GM21360 (cell line): ENCODE results near the gene ZNF512.
"Not testable (repeated sequence)": the region's sequence is repeated elsewhere in the genome, so short reads cannot be mapped to it uniquely, and the experiment has no call there.

Experiments
- ATAC-seq: cut with Tn5 transposase; IDR thresholded peaks from one replicate; pipeline ENCODE4 v1.9.1; 2021; ENCODE audit warnings: mild to moderate bottlenecking, moderate library complexity; ENCODE audit not compliant: unreplicated experiment

Gene ZNF512

DNA sequence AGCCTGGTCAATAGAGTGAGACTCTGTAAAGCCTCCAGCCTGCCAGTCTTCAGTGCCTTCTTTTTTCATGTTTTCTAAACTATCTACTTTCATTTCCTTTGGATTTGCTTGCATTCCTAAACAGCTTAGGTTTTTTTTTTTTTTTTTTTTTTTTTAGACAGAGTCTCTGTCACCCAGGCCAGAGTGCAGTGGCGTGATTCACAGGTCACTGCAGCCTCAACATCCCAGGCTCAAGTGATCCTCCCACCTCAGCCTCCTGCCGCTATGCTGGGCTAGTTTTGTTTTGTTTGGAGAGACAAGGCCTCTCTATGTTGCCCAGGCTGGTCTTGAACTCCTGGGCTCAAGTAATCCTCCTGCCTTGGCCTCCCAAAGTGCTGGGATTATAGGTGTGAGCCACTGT, 47.4 kb downstream of the ZNF512 start:
- ATAC-seq = not testable (repeated sequence)

DNA sequence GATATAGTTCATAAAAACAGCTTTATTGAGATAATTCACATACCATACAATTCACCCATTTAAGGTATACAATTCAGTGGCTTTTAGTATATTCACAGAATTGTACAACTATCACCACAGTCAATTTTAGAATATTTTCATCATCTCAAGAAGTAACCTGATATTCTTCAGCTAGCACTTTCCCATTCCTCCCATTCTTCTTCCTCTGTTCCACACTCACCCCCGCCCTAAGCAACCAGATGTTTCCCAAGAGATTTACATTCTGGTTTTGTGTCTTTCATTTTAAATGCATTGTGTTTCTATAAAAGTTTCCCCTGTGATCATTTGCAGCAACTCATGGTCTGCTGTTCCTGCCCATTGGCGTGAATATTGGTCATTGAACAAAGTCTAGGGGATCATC, 51.4 kb downstream of the ZNF512 start:
- ATAC-seq = no peak

DNA sequence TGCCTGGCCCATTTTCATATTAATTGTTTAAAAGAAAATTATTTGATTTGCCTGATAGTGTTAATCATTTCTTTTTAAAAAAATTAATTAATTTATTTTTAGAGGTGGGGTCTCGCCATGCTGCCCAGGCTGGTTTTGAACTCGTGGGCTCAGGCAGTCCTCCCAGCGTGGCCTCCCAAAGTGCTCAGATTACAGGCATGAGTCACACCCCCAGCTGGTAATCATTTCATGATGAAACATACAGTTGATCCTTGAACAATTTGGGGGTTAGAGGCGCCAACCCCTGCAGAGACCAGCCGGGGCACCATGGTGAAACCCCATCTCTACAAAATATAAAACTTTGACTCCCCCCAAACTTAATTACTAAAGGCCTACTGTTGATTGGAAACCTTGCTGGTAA, 53.9 kb downstream of the ZNF512 start:
- no peak for ATAC-seq

DNA sequence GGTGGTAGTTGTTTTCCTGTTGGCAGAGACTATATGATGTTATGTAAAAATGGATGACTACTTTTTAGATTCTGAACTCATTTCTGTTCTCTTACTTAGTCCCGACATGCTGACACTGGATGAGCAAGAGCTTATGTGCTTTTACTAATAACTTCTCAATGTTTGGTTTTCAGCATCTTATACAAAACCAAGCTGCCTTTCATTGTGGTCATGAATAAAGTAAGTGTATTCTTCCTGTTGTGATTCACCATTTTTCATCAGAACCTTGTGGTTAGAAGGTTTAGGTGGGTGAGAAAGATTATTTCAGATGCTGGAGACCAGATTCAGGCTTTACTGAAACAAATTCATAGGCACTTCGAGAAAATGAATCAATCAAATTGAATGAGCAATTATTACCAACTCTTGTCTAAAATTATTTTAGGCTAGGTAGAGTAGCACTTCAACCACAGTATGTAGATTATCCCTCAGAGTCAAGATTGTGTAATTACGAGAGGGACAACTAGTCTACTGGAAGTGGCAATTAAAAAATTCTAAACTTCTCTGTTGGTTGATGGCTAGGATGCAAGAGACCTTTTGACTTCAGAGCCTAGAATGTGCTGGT, 55.3 kb downstream of the ZNF512 start:
- ATAC-seq = no peak

DNA sequence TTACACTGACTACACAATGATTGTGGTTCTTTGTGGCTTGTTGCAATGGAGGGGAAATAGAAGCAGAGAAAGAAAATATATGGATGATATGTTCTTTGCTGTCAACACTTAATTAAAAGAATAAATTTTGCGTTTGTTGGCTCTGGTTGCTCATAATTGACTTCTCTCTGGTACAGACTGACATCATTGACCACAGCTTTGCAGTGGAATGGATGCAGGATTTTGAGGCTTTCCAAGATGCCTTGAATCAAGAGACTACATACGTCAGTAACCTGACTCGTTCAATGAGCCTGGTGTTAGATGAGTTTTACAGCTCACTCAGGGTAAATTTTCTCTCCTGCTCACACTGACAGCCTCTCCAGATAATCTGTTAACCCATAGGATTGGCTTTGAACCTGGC, 55.9 kb downstream of the ZNF512 start:
- ATAC-seq = no peak

DNA sequence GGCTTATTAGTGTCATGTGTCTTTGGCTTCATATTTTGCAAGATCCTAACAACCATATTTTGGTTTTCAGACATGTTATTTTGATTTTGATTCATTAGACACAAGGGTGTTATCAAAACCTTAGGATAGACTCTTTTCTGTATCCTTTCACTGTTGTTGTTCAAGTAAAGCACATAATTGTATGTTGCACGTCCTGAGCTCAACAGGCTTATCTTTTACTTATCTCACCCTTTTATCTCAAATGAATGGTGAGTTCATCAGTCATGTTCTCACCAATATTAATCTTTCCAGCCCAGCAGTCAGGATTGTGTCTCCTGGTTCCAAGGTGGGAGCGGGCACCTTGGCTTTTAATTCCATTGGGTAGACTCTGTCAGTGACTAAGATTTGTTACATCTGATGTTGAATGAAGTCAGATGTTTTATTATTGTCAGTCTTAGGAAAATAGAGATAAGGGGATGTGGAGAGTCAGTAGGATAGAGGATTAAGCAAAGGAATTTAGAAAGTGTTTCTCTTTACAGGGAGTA, 57.9 kb downstream of the ZNF512 start:
- ATAC-seq = no peak

DNA sequence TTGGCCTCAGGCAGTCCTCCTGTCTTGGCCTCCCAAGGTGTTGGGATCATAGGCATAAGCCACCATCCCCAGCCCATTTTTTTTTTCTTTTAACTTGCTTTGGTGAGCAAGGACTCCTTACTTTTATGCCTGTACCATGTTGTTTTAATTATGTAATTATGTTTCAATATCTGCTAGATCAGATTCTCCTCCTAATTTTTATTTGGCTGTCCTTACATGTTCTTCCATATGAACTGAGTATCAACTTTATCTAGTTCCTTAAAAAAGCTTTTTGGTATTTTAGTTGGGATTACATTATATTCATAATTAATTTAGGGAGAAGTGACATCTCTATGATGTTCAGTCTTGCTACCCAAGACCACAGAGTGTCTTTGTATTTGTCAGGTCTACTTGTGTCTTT, 62.4 kb downstream of the ZNF512 start:
- no peak for ATAC-seq

DNA sequence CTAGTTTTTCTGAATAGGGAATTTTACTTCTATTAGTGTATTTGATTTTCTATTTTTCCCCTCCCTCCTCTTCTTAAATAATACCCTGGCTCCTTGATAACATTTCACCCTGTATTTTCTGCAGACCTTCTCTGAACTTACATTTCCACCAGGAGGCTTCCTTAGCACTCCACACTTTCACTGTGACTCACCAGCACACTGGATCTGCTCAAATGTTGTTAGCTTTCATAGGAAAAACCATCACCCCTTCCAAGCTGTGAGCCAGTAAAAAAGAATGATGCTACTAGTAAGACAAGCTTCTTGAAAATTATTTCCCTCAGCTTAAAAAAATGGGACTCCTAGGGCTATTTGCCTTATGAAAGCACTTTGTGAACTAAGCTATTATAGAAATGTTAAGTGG, 64.4 kb downstream of the ZNF512 start:
- no peak for ATAC-seq

DNA sequence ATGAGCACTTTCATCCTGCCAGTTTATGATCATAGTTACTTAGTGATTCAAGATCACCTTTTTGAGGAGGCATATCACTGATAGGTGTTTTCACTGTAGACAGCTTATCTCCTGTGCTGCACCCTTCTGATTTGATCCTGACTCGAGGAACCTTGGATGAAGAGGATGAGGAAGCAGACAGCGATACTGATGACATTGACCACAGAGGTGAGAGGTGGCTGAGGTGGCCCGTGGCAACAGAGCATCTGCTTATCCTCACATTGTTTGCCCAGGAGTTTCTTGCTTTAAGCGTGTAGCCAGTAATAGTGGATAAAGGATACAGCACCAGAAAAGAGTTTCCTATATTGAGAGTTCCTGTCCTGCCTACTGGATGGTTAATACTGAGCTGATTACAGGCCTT, 64.9 kb downstream of the ZNF512 start:
- no peak for ATAC-seq

DNA sequence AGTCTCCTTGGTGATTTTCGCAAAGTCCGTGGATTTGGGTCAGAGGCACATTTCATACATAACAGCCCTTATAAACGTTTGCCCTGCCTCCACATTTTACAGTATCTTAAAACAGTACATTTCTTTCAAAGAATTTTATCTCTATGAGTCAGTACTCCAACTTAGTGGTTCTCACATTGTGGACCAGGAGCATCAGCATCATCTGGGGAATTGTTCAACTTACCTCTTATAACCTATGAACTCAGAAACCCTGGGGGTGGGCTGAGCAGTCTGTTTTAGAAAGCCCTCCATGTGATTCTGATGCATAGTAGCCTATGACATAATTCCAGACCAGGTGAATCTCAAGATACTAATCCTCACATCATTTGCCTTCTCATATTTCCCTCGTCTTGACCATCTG, 68.2 kb downstream of the ZNF512 start:
- ATAC-seq = no peak

DNA sequence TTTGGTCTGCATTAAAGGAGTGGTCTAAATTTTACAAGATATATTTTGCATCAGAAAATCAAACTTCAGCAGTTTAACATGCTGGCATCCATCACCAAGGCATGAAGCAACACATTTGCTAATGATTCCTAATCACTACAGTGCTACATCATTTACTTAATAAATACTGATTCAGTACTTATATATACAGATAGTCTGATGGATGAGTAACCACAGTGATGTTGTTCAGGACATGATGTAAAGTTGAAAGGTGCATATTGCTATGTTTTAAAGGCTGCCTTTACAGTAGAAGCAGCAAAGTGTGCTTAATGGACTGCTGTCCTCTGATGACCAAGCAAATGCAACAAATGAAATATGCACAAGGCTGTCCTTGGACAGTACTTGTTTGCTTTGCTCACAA, 69.5 kb downstream of the ZNF512 start:
- no peak for ATAC-seq

DNA sequence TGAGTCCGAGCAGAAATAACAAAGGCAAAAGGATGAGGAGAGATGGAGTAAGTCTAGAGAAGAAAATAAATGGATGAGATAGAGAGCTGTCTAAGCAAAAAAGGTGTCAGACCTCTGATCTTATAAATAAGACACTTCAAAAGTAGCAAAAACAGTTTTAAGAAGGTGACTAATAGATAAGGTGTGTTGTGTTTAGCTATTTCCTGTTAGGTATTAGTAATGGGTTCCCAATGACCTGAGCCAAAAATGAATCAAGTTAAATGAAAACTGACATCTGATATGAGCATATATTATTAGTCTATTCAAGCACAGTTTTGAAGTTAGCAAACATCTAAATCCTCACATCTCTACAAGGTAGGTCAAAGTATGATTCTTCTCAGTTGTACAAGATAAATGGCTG, 69.9 kb downstream of the ZNF512 start:
- no peak for ATAC-seq

DNA sequence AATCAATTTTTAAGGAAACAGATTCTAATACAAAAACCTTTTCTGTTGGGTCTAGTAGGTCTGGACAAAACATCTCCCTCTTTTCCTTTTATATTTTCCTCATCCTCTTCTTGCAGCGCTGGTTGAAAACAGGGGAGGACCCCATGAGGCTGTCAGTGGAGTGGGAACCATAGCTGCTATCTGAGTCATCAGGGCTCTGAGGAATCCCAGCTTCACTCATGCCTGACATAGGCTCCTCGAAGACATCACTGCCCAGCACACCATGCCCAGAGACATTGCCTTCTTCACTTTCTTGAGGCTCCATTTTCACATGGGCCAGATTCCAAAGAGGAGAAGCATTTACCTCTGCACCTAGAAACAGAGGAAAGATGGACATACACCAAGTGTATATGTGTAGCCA, 70.6 kb downstream of the ZNF512 start:
- no peak for ATAC-seq

DNA sequence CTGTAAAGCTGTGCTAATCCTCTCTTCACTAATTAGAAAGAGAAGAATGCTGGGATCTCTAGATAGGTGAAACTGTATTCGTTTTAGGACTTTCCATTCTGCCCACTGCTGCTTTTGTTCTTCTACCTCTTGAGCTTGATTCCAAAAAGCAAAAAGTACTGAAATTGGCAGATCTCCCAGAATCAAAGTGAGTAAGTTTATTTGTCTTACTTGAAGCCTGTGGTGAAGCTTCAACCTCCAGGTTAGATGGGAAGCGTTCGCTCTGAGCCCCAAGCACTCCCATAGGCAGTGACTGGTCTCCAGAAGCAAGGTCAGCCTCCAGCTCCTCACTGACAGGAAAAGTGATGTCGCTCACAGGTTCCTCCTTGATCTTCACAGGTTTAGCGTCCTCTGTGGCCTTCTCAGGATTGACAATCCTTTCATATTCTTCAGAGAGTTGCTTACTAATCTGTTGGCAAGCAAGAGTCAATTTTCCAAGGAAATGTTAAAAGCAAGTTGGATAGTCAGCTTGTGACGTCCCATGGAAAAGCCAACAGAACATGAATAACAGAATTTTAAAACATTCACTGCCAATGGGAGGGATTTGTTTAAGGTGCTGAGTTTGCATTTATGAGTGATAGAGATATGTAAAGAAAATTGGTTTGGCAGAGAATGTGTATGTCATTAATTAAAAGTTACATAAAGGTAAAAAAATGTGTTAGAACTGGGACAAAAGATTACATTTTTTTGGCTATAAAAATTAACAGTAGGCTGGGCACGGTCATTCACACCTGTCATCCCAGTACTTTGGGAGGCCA, 72.5 kb downstream of the ZNF512 start:
- ATAC-seq = no peak

DNA sequence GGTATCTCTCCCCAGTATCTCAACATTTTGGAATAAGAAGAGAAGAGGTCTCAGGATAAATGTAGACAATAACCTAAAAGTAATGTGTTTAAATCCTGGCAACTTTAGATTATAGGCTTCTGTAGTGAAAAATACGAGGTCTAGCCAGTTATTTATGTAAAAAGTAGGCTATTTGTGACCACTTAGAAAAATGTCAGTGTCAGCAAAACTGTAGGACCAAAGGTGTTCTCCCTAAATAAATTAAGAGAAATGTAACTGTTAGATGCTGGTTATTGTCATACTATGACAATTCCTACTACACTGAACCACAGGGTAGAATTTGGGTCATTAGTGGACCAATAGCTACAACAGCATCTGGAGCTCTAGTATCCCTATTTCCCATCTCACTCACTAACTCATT, 78.5 kb downstream of the ZNF512 start:
- no peak for ATAC-seq

DNA sequence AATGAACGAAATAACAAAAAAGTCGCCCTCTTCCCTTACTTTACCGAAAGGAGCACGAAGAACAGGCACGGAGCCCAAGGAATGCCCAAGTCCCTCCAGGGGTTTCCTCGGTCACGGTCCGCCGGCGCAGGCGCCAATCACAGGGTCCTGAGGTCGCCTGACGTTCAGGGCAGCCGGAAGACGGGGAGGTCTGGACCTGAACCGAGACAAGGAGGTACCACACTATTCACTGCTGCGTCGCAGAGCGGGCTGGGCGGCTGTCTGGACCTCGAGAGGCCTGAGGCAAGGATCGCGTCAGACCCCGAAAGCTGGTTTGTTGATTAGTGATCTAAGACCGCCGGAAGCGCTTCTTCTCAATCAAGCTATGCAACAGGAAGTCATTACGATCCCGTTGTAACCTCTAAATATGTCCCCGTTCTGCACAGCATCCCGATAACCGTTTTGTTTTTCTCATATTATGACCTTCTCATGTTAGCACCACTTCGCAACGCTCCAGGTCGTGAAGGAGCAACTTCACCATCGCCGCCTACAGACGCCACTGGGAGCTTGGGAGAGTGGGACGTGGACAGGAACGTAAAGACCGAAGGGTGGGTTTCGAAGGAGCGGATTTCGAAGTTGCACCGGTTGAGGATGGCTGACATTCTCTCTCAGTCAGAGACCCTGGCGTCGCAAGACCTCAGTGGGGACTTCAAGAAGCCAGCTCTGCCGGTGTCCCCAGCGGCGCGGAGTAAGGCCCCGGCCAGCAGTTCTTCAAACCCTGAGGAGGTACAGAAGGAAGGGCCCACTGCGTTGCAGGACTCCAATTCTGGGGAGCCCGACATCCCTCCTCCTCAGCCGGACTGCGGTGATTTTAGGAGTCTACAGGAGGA, 80.7 kb downstream of the ZNF512 start, which contains the start of the genes SLC4A1AP and SUPT7L:
Gene SLC4A1AP, plus strand, starts transcription at position 605 of the 869 bp plus-strand sequence. Its CDS starts 26 bp downstream, at position 631.
Gene SUPT7L, minus strand, starts transcription at position 330 of the 869 bp plus-strand sequence. CDS start 1,422 bp downstream, outside the sequence.
- ATAC-seq = peak; percentile 51

DNA sequence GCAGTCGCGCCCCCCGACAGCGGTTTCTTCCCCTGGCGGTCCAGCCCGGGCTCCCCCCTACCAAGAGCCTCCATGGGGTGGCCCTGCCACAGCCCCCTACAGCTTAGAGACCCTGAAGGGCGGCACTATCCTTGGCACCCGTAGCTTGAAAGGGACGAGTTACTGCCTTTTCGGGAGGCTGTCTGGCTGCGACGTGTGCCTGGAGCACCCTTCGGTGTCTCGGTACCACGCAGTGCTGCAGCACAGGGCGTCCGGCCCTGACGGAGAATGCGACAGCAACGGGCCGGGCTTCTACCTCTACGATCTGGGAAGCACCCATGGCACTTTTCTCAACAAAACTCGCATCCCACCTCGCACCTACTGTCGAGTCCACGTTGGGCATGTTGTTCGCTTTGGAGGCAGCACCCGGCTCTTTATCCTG, 81.3 kb downstream of the ZNF512 start:
- ATAC-seq = peak; percentile 5

DNA sequence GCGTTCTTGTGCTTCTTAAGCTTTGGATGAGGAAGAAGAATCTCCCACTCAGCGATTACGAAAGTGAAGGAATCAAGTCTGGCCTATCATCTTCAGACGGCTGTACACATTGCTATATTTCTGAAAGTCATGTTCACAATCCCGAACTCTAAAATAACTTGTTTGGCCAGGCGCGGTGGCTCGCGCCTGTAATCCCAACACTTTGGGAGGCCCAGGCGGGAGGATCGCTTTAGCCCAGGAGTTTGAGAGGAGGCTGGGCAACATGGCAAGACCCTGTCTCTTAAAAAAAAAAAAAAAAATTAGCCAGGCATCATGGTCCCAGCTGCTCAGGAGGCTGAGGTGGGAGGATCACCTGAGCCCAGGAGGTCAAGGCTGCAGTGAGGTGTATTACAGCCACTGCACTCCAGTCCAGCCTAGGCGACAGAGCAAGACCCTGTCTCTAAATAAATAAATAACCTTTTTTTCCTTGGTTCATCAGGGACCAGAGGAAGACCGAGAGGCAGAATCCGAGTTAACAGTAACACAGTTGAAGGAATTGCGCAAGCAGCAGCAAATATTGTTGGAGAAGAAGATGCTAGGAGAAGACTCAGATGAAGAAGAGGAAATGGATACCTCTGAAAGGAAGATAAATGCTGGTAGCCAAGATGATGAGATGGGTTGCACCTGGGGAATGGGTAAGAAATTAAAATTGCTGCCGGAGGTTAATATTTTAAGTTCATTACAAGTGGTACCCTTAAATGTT, 82.0 kb downstream of the ZNF512 start:
- ATAC-seq = no peak

DNA sequence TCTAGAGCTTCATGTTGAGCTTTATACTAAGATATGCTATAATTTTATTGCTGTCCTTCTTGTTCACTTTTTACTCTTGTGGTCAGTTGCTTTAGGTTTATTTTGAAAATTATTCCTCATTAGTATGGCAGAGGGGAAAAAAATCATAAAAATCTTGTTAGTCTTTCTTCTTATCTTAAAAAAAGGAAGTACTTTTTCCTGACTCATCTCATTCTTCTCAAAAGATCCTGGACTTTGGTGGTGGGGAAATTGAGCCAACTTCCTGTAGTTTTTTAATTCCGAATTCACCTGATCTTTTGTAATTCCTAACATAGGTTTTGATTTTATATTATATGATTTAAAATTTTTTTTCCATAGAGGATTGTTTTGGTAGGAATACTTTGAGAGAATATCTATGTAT, 84.6 kb downstream of the ZNF512 start:
- no peak for ATAC-seq

DNA sequence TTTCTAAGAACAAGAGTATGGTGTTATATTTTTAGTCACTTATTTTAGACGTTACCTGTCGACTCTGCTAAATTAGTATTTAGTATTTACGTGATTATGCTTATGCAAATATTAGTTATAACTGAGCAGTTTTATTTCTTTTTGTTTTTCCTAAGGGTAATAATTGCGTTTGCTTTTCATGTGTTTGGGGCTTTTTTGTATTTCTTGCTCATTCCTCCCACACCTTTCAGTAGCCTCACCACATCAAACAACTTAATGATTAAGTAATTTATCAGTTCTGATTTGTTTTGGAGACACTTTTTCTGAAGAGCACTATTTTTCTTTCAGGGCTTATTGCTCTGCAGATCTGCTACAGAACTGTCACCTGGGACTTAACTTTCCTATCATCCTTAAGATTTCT, 88.4 kb downstream of the ZNF512 start:
- ATAC-seq = no peak
